H1 (cell line): ENCODE results near the gene CAPN9. TPM values are rescaled to one million over a fixed set of nuclear protein-coding genes. Genes with fewer than 3 reads are reported as not detected.

ENCODE experiments used
- CTCF ChIA-PET: fragments of 300-600 bp; sonication (Branson Sonifier 250); formaldehyde crosslinking; loops from one replicate; lab custom pipeline; 2021; ENCODE audit not compliant: partially characterized antibody; lab: Charles Lee
- POLR2A ChIA-PET: fragments of 300-600 bp; sonication (Branson Sonifier 250); formaldehyde crosslinking; loops from one replicate; lab custom pipeline; 2021; ENCODE audit warnings: inconsistent platforms; ENCODE audit not compliant: partially characterized antibody; lab: Charles Lee
- DNase-seq, 2 experiments: peaks; one replicate each; pipeline versions ENCODE4 v3.0.0 to v3.0.0-alpha.2; 2010 to 2022; ENCODE audit warnings: low spot score in 2 of 2, low read depth in 1 of 2, mixed read lengths in 1 of 2
- FAIRE-seq: peaks from 2 replicates; lab custom pipeline; 2011; peaks lifted over from hg19 to GRCh38; lab: Jason Lieb, UNC
- H2AFZ ChIP-seq: 2 replicates; pipeline ENCODE4 v1.8.1; 2012; ENCODE audit warnings: low read length, inconsistent platforms
- H2AK5ac ChIP-seq: 2 replicates; pipeline ENCODE4 v1.6.1; 2013; ENCODE audit warnings: low read depth, low read length
- H2BK120ac ChIP-seq: replicated peaks from 2 replicates; pipeline ENCODE3; 2013; ENCODE audit warnings: low read depth, low read length, inconsistent platforms
- H2BK12ac ChIP-seq: 2 replicates; pipeline ENCODE4 v1.6.1; 2013; ENCODE audit warnings: low read depth, low read length
- H2BK15ac ChIP-seq: 2 replicates; pipeline ENCODE4 v1.6.1; 2013; ENCODE audit warnings: low read length
- H2BK20ac ChIP-seq: 2 replicates; pipeline ENCODE4 v1.6.1; 2013; ENCODE audit warnings: low read length
- H2BK5ac ChIP-seq: 2 replicates; pipeline ENCODE4 v1.6.1; 2013; ENCODE audit warnings: low read depth, low read length
- H3K14ac ChIP-seq: 2 replicates; pipeline ENCODE4 v1.6.1; 2013; ENCODE audit warnings: inconsistent platforms; ENCODE audit not compliant: insufficient read length
- H3K18ac ChIP-seq: 2 replicates; pipeline ENCODE4 v1.6.1; 2013; ENCODE audit warnings: low read length; ENCODE audit errors: extremely low read depth
- H3K23ac ChIP-seq: 2 replicates; pipeline ENCODE4 v1.6.1; 2013; ENCODE audit warnings: inconsistent platforms; ENCODE audit not compliant: insufficient read length
- H3K23me2 ChIP-seq: 2 replicates; pipeline ENCODE4 v1.6.1; 2013; ENCODE audit warnings: low read depth, low read length
- H3K27ac ChIP-seq: 2 replicates; pipeline ENCODE4 v1.6.1; 2011; ENCODE audit warnings: low read depth, low read length, inconsistent platforms
- H3K27me3 ChIP-seq, 4 experiments: replicated peaks in 1 of 4; 1 replicate in 1 of 4; 2 replicates in 3 of 4; pipeline versions ENCODE4 v1.6.1 to v1.8.1; 2011 to 2013; ENCODE audit warnings: low read length in 3 of 4, mild to moderate bottlenecking in 3 of 4, inconsistent platforms in 2 of 4, mixed read lengths in 2 of 4, moderate library complexity in 1 of 4; ENCODE audit not compliant: control insufficient read depth in 3 of 4, insufficient read depth in 3 of 4; ENCODE audit errors: extremely low read depth in 1 of 4
- H3K36me3 ChIP-seq, 4 experiments: 2 replicates each; pipeline versions ENCODE4 v1.6.1 to v1.8.1; 2011 to 2013; ENCODE audit warnings: mild to moderate bottlenecking in 4 of 4, low read length in 3 of 4, moderate library complexity in 2 of 4, control low read depth in 1 of 4, inconsistent platforms in 1 of 4; ENCODE audit not compliant: insufficient read depth in 4 of 4, control insufficient read depth in 2 of 4
- H3K4ac ChIP-seq: replicated peaks from 2 replicates; pipeline ENCODE3; 2013; ENCODE audit warnings: low read length, low read depth, mixed read lengths, inconsistent platforms; ENCODE audit not compliant: insufficient read length
- H3K4me1 ChIP-seq, 4 experiments: replicated peaks in 1 of 4; 1 replicate in 1 of 4; 2 replicates in 3 of 4; pipeline versions ENCODE4 v1.6.1 to v1.8.1; 2011 to 2013; ENCODE audit warnings: low read length in 3 of 4, inconsistent platforms in 2 of 4, mixed read lengths in 1 of 4; ENCODE audit not compliant: insufficient read depth in 4 of 4, control insufficient read depth in 3 of 4
- H3K4me2 ChIP-seq, 2 experiments: 2 replicates each; pipeline versions ENCODE4 v1.6.1 to v1.8.1; 2011 to 2013; ENCODE audit warnings: low read depth in 2 of 2, low read length in 2 of 2, control low read depth in 1 of 2, inconsistent platforms in 1 of 2, mild to moderate bottlenecking in 1 of 2; ENCODE audit not compliant: insufficient read depth in 1 of 2
- H3K4me3 ChIP-seq, 4 experiments: fragments of 200-600, 300-600 bp in 1 of 4; sonication (generic), shearing (Covaris generic), sonication (Bioruptor Twin) in 1 of 4; 2 replicates each; pipeline versions ENCODE4 v1.5.1 to v1.8.1; 2011 to 2016; ENCODE audit warnings: low read length in 4 of 4, low read depth in 3 of 4, control low read depth in 2 of 4, inconsistent platforms in 2 of 4, mild to moderate bottlenecking in 2 of 4, mixed read lengths in 1 of 4, moderate library complexity in 1 of 4; ENCODE audit not compliant: insufficient read depth in 2 of 4; ENCODE audit errors: extremely low read depth in 1 of 4
- H3K56ac ChIP-seq: replicated peaks from 2 replicates; pipeline ENCODE3; 2013; ENCODE audit warnings: low read depth, mild to moderate bottlenecking, mixed read lengths, low read length, inconsistent platforms; ENCODE audit not compliant: insufficient read length
- H3K79me1 ChIP-seq: 2 replicates; pipeline ENCODE4 v1.6.1; 2013; ENCODE audit warnings: low read depth, low read length, control low read depth
- H3K79me2 ChIP-seq, 2 experiments: 2 replicates each; pipeline versions ENCODE4 v1.6.1 to v1.8.1; 2012 to 2013; ENCODE audit warnings: low read length in 2 of 2, mild to moderate bottlenecking in 2 of 2, inconsistent platforms in 1 of 2; ENCODE audit not compliant: insufficient read depth in 2 of 2, control insufficient read depth in 1 of 2
- H3K9ac ChIP-seq, 4 experiments: replicated peaks in 1 of 4; 1 replicate in 1 of 4; 2 replicates in 3 of 4; pipeline versions ENCODE4 v1.6.1 to v1.8.1; 2011 to 2013; ENCODE audit warnings: low read depth in 3 of 4, low read length in 3 of 4, control low read depth in 2 of 4, mild to moderate bottlenecking in 2 of 4, moderate library complexity in 2 of 4, inconsistent platforms in 1 of 4; ENCODE audit errors: extremely low read depth in 1 of 4
- H3K9me3 ChIP-seq, 2 experiments: 2 replicates each; pipeline versions ENCODE4 v1.6.1 to v1.8.1; 2012 to 2013; ENCODE audit warnings: mild to moderate bottlenecking in 2 of 2, moderate library complexity in 2 of 2, control low read depth in 1 of 2, inconsistent platforms in 1 of 2, low read depth in 1 of 2, low read length in 1 of 2, mixed read lengths in 1 of 2; ENCODE audit not compliant: insufficient read depth in 2 of 2
- H4K20me1 ChIP-seq, 2 experiments: replicated peaks in 1 of 2; 2 replicates each; pipeline versions ENCODE3 to v1.8.1; 2011 to 2013; ENCODE audit warnings: inconsistent platforms in 2 of 2, low read length in 2 of 2, mild to moderate bottlenecking in 1 of 2; ENCODE audit not compliant: insufficient read depth in 2 of 2, control insufficient read depth in 1 of 2
- H4K5ac ChIP-seq: 2 replicates; pipeline ENCODE4 v1.6.1; 2013; ENCODE audit warnings: low read length, low read depth, mixed read lengths, inconsistent platforms; ENCODE audit not compliant: insufficient read length
- H4K8ac ChIP-seq: 2 replicates; pipeline ENCODE4 v1.8.0; 2013; ENCODE audit warnings: mild to moderate bottlenecking, moderate library complexity, low read length, inconsistent platforms; ENCODE audit not compliant: insufficient read depth; ENCODE audit errors: extremely low read depth
- H4K91ac ChIP-seq: replicated peaks from 2 replicates; pipeline ENCODE3; 2013; ENCODE audit warnings: low read length, mixed read lengths, inconsistent platforms; ENCODE audit not compliant: insufficient read length
- CBX5 ChIP-seq: fragments of 300-800, 300-1000 bp; sonication (generic); IDR thresholded peaks from 2 replicates; pipeline ENCODE4 v1.7.1; 2016; ENCODE audit warnings: antibody characterized with exemption, low read length, low read depth
- CEBPB ChIP-seq: IDR thresholded peaks from 2 replicates; pipeline ENCODE4 v1.6.1; 2012; ENCODE audit warnings: low read depth, low read length
- CHD2 ChIP-seq: IDR thresholded peaks from 2 replicates; pipeline ENCODE4 v1.6.1; 2012; ENCODE audit warnings: low read length, improper control_type of control experiment
- FOSL1 ChIP-seq: IDR thresholded peaks from 2 replicates; pipeline ENCODE4 v1.6.1; 2011; ENCODE audit warnings: mild to moderate bottlenecking, low read depth, low read length, moderate library complexity; ENCODE audit not compliant: insufficient read depth
- KDM1A ChIP-seq: fragments of 200-600, 300-600 bp; sonication (generic); IDR thresholded peaks from 2 replicates; pipeline ENCODE4 v1.7.1; 2016; ENCODE audit warnings: mild to moderate bottlenecking, low read length, borderline replicate concordance
- KDM4A ChIP-seq: IDR thresholded peaks from one replicate; pipeline ENCODE4 v1.7.1; 2012; ENCODE audit warnings: low read depth, mild to moderate bottlenecking, moderate library complexity, low read length, inconsistent platforms; ENCODE audit not compliant: severe bottlenecking
- NANOG ChIP-seq: IDR thresholded peaks from 2 replicates; pipeline ENCODE4 v1.6.1; 2011; ENCODE audit warnings: low read length, low read depth, mild to moderate bottlenecking, inconsistent platforms; ENCODE audit not compliant: insufficient read depth, poor library complexity, severe bottlenecking
- NRF1 ChIP-seq: IDR thresholded peaks from 2 replicates; pipeline ENCODE4 v1.6.1; 2011; ENCODE audit warnings: mild to moderate bottlenecking, low read depth, low read length, improper control_type of control experiment
- RBBP5 ChIP-seq: IDR thresholded peaks from 2 replicates; pipeline ENCODE4 v1.7.1; 2012; ENCODE audit warnings: low read depth, mild to moderate bottlenecking, inconsistent platforms, low read length, moderate library complexity, borderline replicate concordance
- TBP ChIP-seq: IDR thresholded peaks from 2 replicates; pipeline ENCODE4 v1.6.1; 2011; ENCODE audit warnings: low read depth, low read length, improper control_type of control experiment
- TCF12 ChIP-seq: IDR thresholded peaks from 2 replicates; pipeline ENCODE4 v1.6.1; 2011; ENCODE audit warnings: low read depth, mild to moderate bottlenecking, low read length
- WGBS, 2 experiments: shearing (Covaris generic) in 1 of 2; methylation state at CpG; one replicate each; pipeline versions ENCODE4 v1.1.6 to v1.1.7; 2013 to 2015; ENCODE audit warnings: low lambda C conversion rate in 2 of 2, mixed read lengths in 2 of 2, inconsistent platforms in 1 of 2, low coverage in 1 of 2, missing lambda C conversion rate in 1 of 2; ENCODE audit not compliant: insufficient replicate concordance in 2 of 2, insufficient coverage in 1 of 2, insufficient read length in 1 of 2; ENCODE audit errors: extremely low coverage in 1 of 2, missing lambda C conversion rate in 1 of 2; 5-methylcytosine and 5-hydroxymethylcytosine counted together
- polyA plus RNA-seq, 7 experiments: library from polyadenylated mRNA; depleted of rRNA in 3 of 7; stranded (reverse) in 5 of 7; unstranded in 2 of 7; fragments of >200 nt in 5 of 7; fragments of 200-250 nt in 2 of 7; gene quantifications; 1 replicate in 5 of 7; 2 replicates in 1 of 7; 4 replicates in 1 of 7; pipeline versions ENCODE4 v1.2.1 to v1.2.3, GENCODE V29; 2011 to 2013; ENCODE audit warnings: missing spikeins in 2 of 7, mixed read lengths in 2 of 7
- total RNA-seq: library from RNA; stranded (reverse); fragmentation: NEBNext Ultra II Directional; extraction: Animal tissue kit (Norgen Biotek cat#: 25700); gene quantifications from 2 replicates; pipeline ENCODE4 v1.2.1, GENCODE V29; 2021
- TF ChIP-seq, protein P1 (sequence below): IDR thresholded peaks from 2 replicates; pipeline ENCODE4 v1.6.1; 2011; ENCODE audit warnings: low read length, improper control_type of control experiment

Gene CAPN9
- total and polyA plus RNA-seq, 2 of the 8 experiments (the other 6 are each of a cell fraction or from before 2014, with no cell fraction given): 0.22 to 0.76 TPM

GRCh38 chr1:230739564-230740290, 7.5 kb upstream of the CAPN9 start:
- H2AK5ac ChIP-seq: no peak overlapping the region
- H2BK15ac ChIP-seq: no peak overlapping the region
- H4K8ac ChIP-seq: no peak overlapping the region
- no peak overlapping the region for H2BK20ac ChIP-seq
- H3K14ac ChIP-seq: no peak overlapping the region
- no peak overlapping the region for H3K56ac ChIP-seq
- H3K9me3 ChIP-seq: peaks cover 0 to 3% of the 10 kb centered on the region in 2 experiments; a peak in 1 of 4 replicates
- H3K79me2 ChIP-seq: no peaks in the 10 kb centered on the region
- no peak overlapping the region for H3K4me3 ChIP-seq
- DNase-seq (no peak), FAIRE-seq (no peak)
- no peak overlapping the region for H4K91ac ChIP-seq
- ChIA-PET POLR2A (interaction anchor here (0.6 to 1.1 kb wide), 2 partner anchors 13 to 501 kb away, joined by 5 to 6 read pairs; no protein-coding TSS in a partner anchor), CTCF (no interaction called here)
- 88% methylated on average over 12 of the region's 12 CpGs; no CpG with 5 or more reads in 1 of the 2 experiments for WGBS, 2 experiments
- no peak overlapping the region for H3K23ac ChIP-seq
- no peak overlapping the region for H2BK5ac ChIP-seq
- no peak overlapping the region for H4K5ac ChIP-seq
- no peak overlapping the region for H3K4me2 ChIP-seq
- no peaks in the 10 kb centered on the region for H3K4me1 ChIP-seq
- H4K20me1 ChIP-seq: no peaks in the 10 kb centered on the region
- no peaks in the 10 kb centered on the region for H3K23me2 ChIP-seq
- H3K36me3 ChIP-seq: no peaks in the 10 kb centered on the region
- no peak overlapping the region for H2BK120ac ChIP-seq
- H2AFZ ChIP-seq: no peak overlapping the region
- H3K4ac ChIP-seq: no peak overlapping the region
- no peak overlapping the region for H3K9ac ChIP-seq
- no peak overlapping the region for H3K18ac ChIP-seq
- no peak overlapping the region for H2BK12ac ChIP-seq
- H3K27ac ChIP-seq: no peak overlapping the region
- no peaks in the 10 kb centered on the region for H3K79me1 ChIP-seq
- H3K27me3 ChIP-seq: peaks cover 0 to 2% (median 0%) of the 10 kb centered on the region in 4 experiments; a peak in 2 of 7 replicates
- TF ChIP-seq NANOG (no peak), CHD2 (no peak), KDM1A (no peak), TCF12 (no peak), TBP (no peak), RBBP5 (no peak), CEBPB (no peak), NRF1 (no peak), FOSL1 (no peak), CBX5 (no peak), KDM4A (no peak)
- TF ChIP-seq, protein P1, sequence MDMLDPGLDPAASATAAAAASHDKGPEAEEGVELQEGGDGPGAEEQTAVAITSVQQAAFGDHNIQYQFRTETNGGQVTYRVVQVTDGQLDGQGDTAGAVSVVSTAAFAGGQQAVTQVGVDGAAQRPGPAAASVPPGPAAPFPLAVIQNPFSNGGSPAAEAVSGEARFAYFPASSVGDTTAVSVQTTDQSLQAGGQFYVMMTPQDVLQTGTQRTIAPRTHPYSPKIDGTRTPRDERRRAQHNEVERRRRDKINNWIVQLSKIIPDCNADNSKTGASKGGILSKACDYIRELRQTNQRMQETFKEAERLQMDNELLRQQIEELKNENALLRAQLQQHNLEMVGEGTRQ: no peak
